NCI-H1930 (cell line): Measurements from ENCODE around the gene TPGS1.
A peak's percentile ranks its signal among the peaks of the same experiment; 100 is the strongest.

Source experiments
- DNase-seq, 2 experiments: peaks; one replicate each; lab custom pipeline; 2025; lab: John Stamatoyannopoulos, UW

Gene TPGS1

GRCh38 chr19:519449-519865 lies 12.2 kb downstream of the TPGS1 start:
- DNase-seq = no peak

- DNase-seq = no peak
Observed at GRCh38 chr19:522726-523125, 15.4 kb downstream of the TPGS1 start.

- DNase-seq = peak; percentile 38 to 39
Observed at GRCh38 chr19:524062-524674, 16.9 kb downstream of the TPGS1 start.

- no peak for DNase-seq
Observed at GRCh38 chr19:525029-525428, 17.7 kb downstream of the TPGS1 start.

GRCh38 chr19:525857-526419 lies 18.6 kb downstream of the TPGS1 start:
- DNase-seq = no peak

GRCh38 chr19:530134-531008 lies 23.1 kb downstream of the TPGS1 start:
- DNase-seq = no peak

- DNase-seq = peak; percentile 58 to 87
Observed at GRCh38 chr19:531009-531752, 23.9 kb downstream of the TPGS1 start.

GRCh38 chr19:531753-532560 lies 24.7 kb downstream of the TPGS1 start, which contains the start of gene CDC34:
Gene CDC34, plus strand, starts transcription at chr19:531760. Its CDS starts 172 bp downstream, at chr19:531932.
- no peak for DNase-seq

- DNase-seq = no peak
Observed at GRCh38 chr19:532561-533363, 25.5 kb downstream of the TPGS1 start.

GRCh38 chr19:533364-534058 lies 26.2 kb downstream of the TPGS1 start:
- DNase-seq = no peak

GRCh38 chr19:534088-534487 lies 26.8 kb downstream of the TPGS1 start:
- DNase-seq = no peak

GRCh38 chr19:535017-535835 lies 27.9 kb downstream of the TPGS1 start:
- no peak for DNase-seq

GRCh38 chr19:536031-536880 lies 29.0 kb downstream of the TPGS1 start:
- no peak for DNase-seq

GRCh38 chr19:536881-537404 lies 29.6 kb downstream of the TPGS1 start:
- DNase-seq = no peak

GRCh38 chr19:538641-539428 lies 31.5 kb downstream of the TPGS1 start:
- no peak for DNase-seq

- DNase-seq = no peak
Observed at GRCh38 chr19:539429-540030, 32.2 kb downstream of the TPGS1 start.
